Loucy (cell line): Measurements from ENCODE around the gene CA11.

ENCODE experiments used
- H2AFZ ChIP-seq: fragments of 200-600 bp; sonication (generic); 2 replicates; pipeline ENCODE4 v1.6.0; 2016; ENCODE audit warnings: antibody characterized with exemption, mild to moderate bottlenecking, low read length, moderate library complexity
- H3F3A ChIP-seq: fragments of 200-600 bp; 2 replicates; pipeline ENCODE4 v1.6.0; 2016; ENCODE audit warnings: antibody characterized with exemption, low read depth, mild to moderate bottlenecking
- H3K27me3 ChIP-seq: fragments of 200-600 bp; sonication (generic); 2 replicates; pipeline ENCODE4 v1.6.1; 2014; ENCODE audit warnings: low read length, mild to moderate bottlenecking; ENCODE audit not compliant: insufficient read depth, poor library complexity, severe bottlenecking
- H3K36me3 ChIP-seq: fragments of 200-600 bp; sonication (generic); 2 replicates; pipeline ENCODE4 v1.6.1; 2016; ENCODE audit warnings: low read length; ENCODE audit not compliant: insufficient read depth
- H3K4me1 ChIP-seq: fragments of 200-600 bp; sonication (generic); 2 replicates; pipeline ENCODE4 v1.5.1; 2014; ENCODE audit warnings: low read length, mild to moderate bottlenecking; ENCODE audit not compliant: insufficient read depth, poor library complexity, severe bottlenecking
- H3K4me2 ChIP-seq: fragments of 200-600 bp; sonication (generic); 2 replicates; pipeline ENCODE4 v1.6.0; 2014; ENCODE audit warnings: antibody characterized with exemption, low read length, low read depth, mild to moderate bottlenecking; ENCODE audit not compliant: poor library complexity, severe bottlenecking
- H3K4me3 ChIP-seq: fragments of 200-600 bp; sonication (generic); 2 replicates; pipeline ENCODE4 v1.5.1; 2014; ENCODE audit warnings: low read length, mild to moderate bottlenecking, mixed read lengths; ENCODE audit not compliant: poor library complexity, severe bottlenecking
- H3K79me2 ChIP-seq: fragments of 200-600 bp; sonication (generic); 2 replicates; pipeline ENCODE4 v1.6.1; 2014; ENCODE audit warnings: low read length; ENCODE audit not compliant: insufficient read depth
- H3K9ac ChIP-seq: fragments of 200-600 bp; sonication (generic); 2 replicates; pipeline ENCODE4 v1.6.0; 2014; ENCODE audit warnings: mild to moderate bottlenecking, low read depth, low read length, moderate library complexity; ENCODE audit not compliant: poor library complexity, severe bottlenecking
- H3K9me2 ChIP-seq: fragments of 200-600 bp; sonication (generic); replicated peaks from 2 replicates; pipeline ENCODE4 v1.6.1; 2016; ENCODE audit warnings: low read depth, low read length, mixed read lengths
- H3K9me3 ChIP-seq: fragments of 200-600 bp; sonication (generic); 2 replicates; pipeline ENCODE4 v1.6.1; 2014; ENCODE audit warnings: mild to moderate bottlenecking, antibody characterized with exemption, low read length, low read depth; ENCODE audit not compliant: insufficient read depth
- H4K20me1 ChIP-seq: fragments of 200-600 bp; sonication (generic); 2 replicates; pipeline ENCODE4 v1.6.0; 2014; ENCODE audit warnings: antibody characterized with exemption, low read length, mild to moderate bottlenecking; ENCODE audit not compliant: insufficient read depth, poor library complexity, severe bottlenecking
- EZH2phosphoT487 ChIP-seq: fragments of 200-600 bp; IDR thresholded peaks from 2 replicates; pipeline ENCODE4 v1.6.1; 2018; ENCODE audit warnings: antibody characterized with exemption, mild to moderate bottlenecking, moderate library complexity, borderline replicate concordance
- TF ChIP-seq, protein P1 (sequence below): fragments of 200-600 bp; sonication (generic); conservative IDR thresholded peaks from 2 replicates; pipeline ENCODE4 v1.5.1; 2014; ENCODE audit warnings: mild to moderate bottlenecking, antibody characterized with exemption, low read length

Gene CA11

DNA sequence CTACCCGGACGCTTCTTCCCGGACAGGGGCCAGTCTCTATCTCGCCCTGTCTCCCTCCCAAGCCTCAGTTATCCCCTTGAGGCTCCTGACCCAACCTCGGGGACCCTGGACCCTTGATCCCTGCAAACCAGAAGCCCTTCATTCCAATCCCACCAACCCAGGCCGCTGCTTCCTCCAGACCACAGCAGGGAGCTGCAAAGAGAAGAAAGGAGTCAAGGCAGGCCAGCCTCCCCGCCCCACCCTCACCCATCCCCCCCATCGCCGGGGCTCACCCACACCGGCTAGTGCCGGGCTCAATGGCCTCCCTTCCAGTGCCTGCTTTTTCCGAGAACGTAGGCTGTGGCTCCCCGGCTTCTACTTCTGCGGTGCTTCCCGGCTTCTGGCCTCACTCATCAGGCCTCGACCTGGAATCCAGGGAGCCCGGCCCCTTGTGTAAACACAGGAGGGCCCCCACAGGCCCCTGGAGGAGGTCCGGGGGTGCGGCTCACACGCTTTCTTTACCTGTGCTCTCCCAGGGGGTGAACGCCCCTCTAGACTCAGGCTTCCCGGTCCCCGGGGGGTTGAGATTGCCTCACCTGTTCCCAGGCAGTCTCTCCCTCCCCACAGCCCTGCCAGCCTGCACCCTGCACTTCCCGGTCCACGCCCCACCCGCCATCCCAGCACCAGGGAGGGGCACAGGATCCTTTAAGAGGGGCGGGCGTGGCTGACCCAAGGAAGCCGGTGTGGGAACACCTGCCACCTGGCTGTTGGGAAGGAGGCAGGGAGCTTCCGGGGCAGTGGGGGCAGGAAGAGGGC, 31.4 kb downstream of the CA11 start, which contains the start of gene FAM83E:
FAM83E (minus strand) TSS at position 641 of the 795 bp plus-strand sequence. CDS start 1,704 bp downstream, outside the sequence.
- Histone ChIP-seq H4K20me1 (peaks cover 44% of the 10 kb centered on the region), H3F3A (no peaks in the 10 kb centered on the region), H3K36me3 (peaks cover 36% of the 10 kb centered on the region; the same call in 1 of the 2 replicates), H3K4me2 (peak within 1 kb of the TSS; percentile 98), H3K4me3 (peak within 1 kb of the TSS; percentile 100), H3K4me1 (peaks cover 20% of the 10 kb centered on the region), H3K27me3 (peaks cover 8% of the 10 kb centered on the region), H3K9ac (no peak within 1 kb of the TSS), H3K9me2 (no peaks in the 10 kb centered on the region), H3K9me3 (no peaks in the 10 kb centered on the region), H3K79me2 (peaks cover 44% of the 10 kb centered on the region), H2AFZ (no peak within 1 kb of the TSS)
- no peak for TF ChIP-seq EZH2phosphoT487
- TF ChIP-seq, protein P1, sequence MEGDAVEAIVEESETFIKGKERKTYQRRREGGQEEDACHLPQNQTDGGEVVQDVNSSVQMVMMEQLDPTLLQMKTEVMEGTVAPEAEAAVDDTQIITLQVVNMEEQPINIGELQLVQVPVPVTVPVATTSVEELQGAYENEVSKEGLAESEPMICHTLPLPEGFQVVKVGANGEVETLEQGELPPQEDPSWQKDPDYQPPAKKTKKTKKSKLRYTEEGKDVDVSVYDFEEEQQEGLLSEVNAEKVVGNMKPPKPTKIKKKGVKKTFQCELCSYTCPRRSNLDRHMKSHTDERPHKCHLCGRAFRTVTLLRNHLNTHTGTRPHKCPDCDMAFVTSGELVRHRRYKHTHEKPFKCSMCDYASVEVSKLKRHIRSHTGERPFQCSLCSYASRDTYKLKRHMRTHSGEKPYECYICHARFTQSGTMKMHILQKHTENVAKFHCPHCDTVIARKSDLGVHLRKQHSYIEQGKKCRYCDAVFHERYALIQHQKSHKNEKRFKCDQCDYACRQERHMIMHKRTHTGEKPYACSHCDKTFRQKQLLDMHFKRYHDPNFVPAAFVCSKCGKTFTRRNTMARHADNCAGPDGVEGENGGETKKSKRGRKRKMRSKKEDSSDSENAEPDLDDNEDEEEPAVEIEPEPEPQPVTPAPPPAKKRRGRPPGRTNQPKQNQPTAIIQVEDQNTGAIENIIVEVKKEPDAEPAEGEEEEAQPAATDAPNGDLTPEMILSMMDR: no peak

DNA sequence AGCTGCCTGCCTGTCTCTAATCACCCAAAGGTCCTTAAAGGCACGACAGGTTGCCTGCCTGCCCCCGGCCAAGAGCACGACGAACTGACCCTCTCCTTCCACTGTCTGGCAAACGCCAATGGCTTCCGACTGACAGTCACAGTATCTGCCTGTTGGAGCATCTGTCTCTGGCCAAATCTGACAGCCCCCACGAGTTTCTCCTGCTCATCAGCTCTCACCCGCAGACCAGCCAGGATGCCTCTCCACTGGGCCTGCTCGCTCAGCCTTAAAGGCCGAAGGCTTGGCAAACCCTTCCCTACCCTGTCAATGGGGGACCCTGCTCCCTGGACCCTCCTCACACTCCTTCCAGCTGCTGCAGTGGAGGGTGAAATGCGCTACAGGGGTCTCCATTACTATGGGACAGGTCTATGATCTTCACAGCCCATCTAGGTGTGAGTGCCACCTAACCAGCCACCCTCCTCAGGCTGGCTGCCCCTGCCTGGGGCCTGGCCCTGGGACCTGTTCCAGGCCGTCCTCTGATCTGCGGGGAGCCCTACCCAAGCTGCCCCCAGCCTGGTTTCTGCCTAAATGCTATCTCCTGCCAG, 32.0 kb downstream of the CA11 start:
- H3K9ac ChIP-seq: no peak overlapping the region
- no peaks in the 10 kb centered on the region for H3F3A ChIP-seq
- H3K36me3 ChIP-seq: peaks cover 36% of the 10 kb centered on the region; the same call in 1 of the 2 replicates
- H3K79me2 ChIP-seq: peaks cover 42% of the 10 kb centered on the region
- TF ChIP-seq EZH2phosphoT487: no peak
- TF ChIP-seq, protein P1: no peak
- no peak overlapping the region for H3K4me3 ChIP-seq
- no peaks in the 10 kb centered on the region for H3K9me2 ChIP-seq
- peaks cover 44% of the 10 kb centered on the region for H4K20me1 ChIP-seq
- no peak overlapping the region for H3K4me2 ChIP-seq
- H2AFZ ChIP-seq: no peak overlapping the region
- peaks cover 19% of the 10 kb centered on the region for H3K4me1 ChIP-seq
- H3K9me3 ChIP-seq: no peaks in the 10 kb centered on the region
- peaks cover 7% of the 10 kb centered on the region for H3K27me3 ChIP-seq

DNA sequence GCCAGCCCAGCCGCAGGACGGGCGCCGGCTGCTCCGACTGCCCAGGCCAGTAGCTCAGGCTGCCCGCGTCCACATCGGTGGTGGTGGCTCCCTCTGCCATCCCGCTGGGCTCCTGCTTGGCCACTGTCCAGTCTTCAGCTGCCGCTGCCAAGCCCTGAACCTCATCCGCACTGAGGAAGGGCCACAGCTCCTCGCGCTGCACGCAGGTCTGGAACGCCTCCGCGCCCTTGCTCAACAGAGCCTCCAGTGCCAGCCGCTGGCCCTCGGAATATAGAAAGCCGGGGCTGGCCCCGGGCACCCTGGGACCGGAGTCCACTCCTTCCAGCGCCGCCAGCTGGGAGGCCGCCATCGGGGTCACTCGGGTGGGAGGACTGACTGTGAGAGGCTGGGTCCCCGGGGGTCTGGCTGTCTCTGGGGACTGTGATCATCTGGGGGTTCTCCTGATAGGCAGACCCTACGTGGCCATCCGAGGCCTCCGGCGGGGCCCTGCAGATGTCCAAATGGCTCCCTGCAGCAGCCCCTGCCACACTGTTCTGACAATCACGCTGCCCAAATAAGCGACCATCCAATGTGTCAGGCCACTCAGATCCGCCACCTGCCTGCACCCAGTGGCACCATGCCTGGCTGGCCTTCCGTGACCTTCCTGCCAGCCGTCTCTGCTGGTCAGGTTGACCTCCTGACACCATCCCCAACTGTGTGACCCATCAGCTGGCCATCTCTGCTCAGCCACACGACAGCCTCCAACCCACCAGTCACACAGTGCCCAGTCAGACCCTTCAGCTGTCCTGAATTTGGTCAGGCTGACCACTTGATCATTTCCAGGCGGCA, 32.7 kb downstream of the CA11 start:
- H3K9me2 ChIP-seq: no peaks in the 10 kb centered on the region
- no peak for TF ChIP-seq EZH2phosphoT487
- TF ChIP-seq, protein P1: no peak
- H3K4me1 ChIP-seq: peaks cover 18% of the 10 kb centered on the region
- no peak overlapping the region for H3K4me2 ChIP-seq
- H3K4me3 ChIP-seq: no peak overlapping the region
- no peak overlapping the region for H2AFZ ChIP-seq
- no peaks in the 10 kb centered on the region for H3K9me3 ChIP-seq
- no peak overlapping the region for H3K9ac ChIP-seq
- peaks cover under 1% of the 10 kb centered on the region for H3K27me3 ChIP-seq
- H3F3A ChIP-seq: no peaks in the 10 kb centered on the region
- H4K20me1 ChIP-seq: peaks cover 39% of the 10 kb centered on the region
- H3K36me3 ChIP-seq: peaks cover 33% of the 10 kb centered on the region; the same call in 1 of the 2 replicates
- peaks cover 35% of the 10 kb centered on the region for H3K79me2 ChIP-seq
